Liver (tissue), 9 donors: ENCODE results near the gene COL23A1. TPM values are rescaled to one million over a fixed set of nuclear protein-coding genes. Genes with fewer than 3 reads are reported as not detected.

Experiments
- DNase-seq: peaks from one replicate; pipeline ENCODE4 v3.0.0-alpha.2; 2017; ENCODE audit warnings: low spot score
- H3K27ac ChIP-seq, 2 donors: one replicate each; pipeline ENCODE4 v1.7.0; 2013; ENCODE audit warnings: inconsistent platforms in 2 of 2, low read length in 2 of 2, control low read depth in 1 of 2, low read depth in 1 of 2, mild to moderate bottlenecking in 1 of 2
- H3K27me3 ChIP-seq, 4 donors: one replicate each; pipeline versions ENCODE4 v1.6.1 to v1.7.0; 2013; ENCODE audit warnings: low read length in 3 of 4, inconsistent platforms in 1 of 4, mild to moderate bottlenecking in 1 of 4, moderate library complexity in 1 of 4; ENCODE audit not compliant: control insufficient read depth in 4 of 4, insufficient read depth in 4 of 4
- H3K36me3 ChIP-seq, 4 donors: one replicate each; pipeline versions ENCODE4 v1.6.1 to v1.7.0; 2013; ENCODE audit warnings: low read length in 3 of 4, mild to moderate bottlenecking in 3 of 4, low read depth in 1 of 4, moderate library complexity in 1 of 4; ENCODE audit not compliant: control insufficient read depth in 4 of 4, insufficient read depth in 3 of 4
- H3K4me1 ChIP-seq, 4 donors: one replicate each; pipeline versions ENCODE4 v1.6.1 to v1.7.0; 2013; ENCODE audit warnings: low read length in 3 of 4, mild to moderate bottlenecking in 3 of 4, moderate library complexity in 1 of 4; ENCODE audit not compliant: control insufficient read depth in 4 of 4, insufficient read depth in 4 of 4
- H3K4me3 ChIP-seq, 3 donors: one replicate each; pipeline versions ENCODE4 v1.6.1 to v1.7.0; 2013; ENCODE audit warnings: low read length in 3 of 3, control low read depth in 1 of 3, low read depth in 1 of 3, mild to moderate bottlenecking in 1 of 3
- H3K9ac ChIP-seq, 2 donors: one replicate each; pipeline ENCODE4 v1.7.0; 2013; ENCODE audit warnings: low read length in 2 of 2, mild to moderate bottlenecking in 2 of 2, moderate library complexity in 2 of 2, control low read depth in 1 of 2, low read depth in 1 of 2
- H3K9me3 ChIP-seq, 4 donors: one replicate each; pipeline versions ENCODE4 v1.6.1 to v1.7.0; 2013; ENCODE audit warnings: low read length in 3 of 4; ENCODE audit not compliant: control insufficient read depth in 4 of 4
- ATF3 ChIP-seq: IDR thresholded peaks from 2 replicates; pipeline ENCODE4 v1.6.1; 2016; ENCODE audit warnings: antibody characterized with exemption
- CTCF ChIP-seq: fragments of 150-350 bp; IDR thresholded peaks from 2 replicates; pipeline ENCODE4 v1.5.1; 2017; ENCODE audit warnings: improper control_type of control experiment, low read depth, low read length; ENCODE audit not compliant: missing input control
- EGR1 ChIP-seq, 2 donors: IDR thresholded peaks; 2 replicates each; pipeline ENCODE4 v1.6.1; 2016 to 2018; ENCODE audit warnings: antibody characterized with exemption in 2 of 2, low read depth in 2 of 2
- FOXA1 ChIP-seq: IDR thresholded peaks from 2 replicates; pipeline ENCODE4 v1.6.1; 2016; ENCODE audit warnings: antibody characterized with exemption
- FOXA2 ChIP-seq: IDR thresholded peaks from 2 replicates; pipeline ENCODE4 v1.6.1; 2016; ENCODE audit warnings: antibody characterized with exemption
- GABPA ChIP-seq, 2 donors: IDR thresholded peaks in 1 of 2; conservative IDR thresholded peaks in 1 of 2; 2 replicates each; pipeline ENCODE4 v1.6.1; 2016; ENCODE audit warnings: antibody characterized with exemption in 2 of 2, mild to moderate bottlenecking in 1 of 2, moderate library complexity in 1 of 2
- HNF4A ChIP-seq, 2 donors: conservative IDR thresholded peaks; 2 replicates each; pipeline ENCODE4 v1.6.1; 2016; ENCODE audit warnings: antibody characterized with exemption in 2 of 2, mild to moderate bottlenecking in 2 of 2
- HNF4G ChIP-seq: IDR thresholded peaks from 2 replicates; pipeline ENCODE4 v1.6.1; 2016; ENCODE audit warnings: antibody characterized with exemption
- JUND ChIP-seq, 2 donors: IDR thresholded peaks; 2 replicates each; pipeline ENCODE4 v1.6.1; 2016; ENCODE audit warnings: antibody characterized with exemption in 2 of 2
- MAX ChIP-seq: IDR thresholded peaks from 2 replicates; pipeline ENCODE4 v1.6.1; 2016; ENCODE audit warnings: antibody characterized with exemption
- NR2F2 ChIP-seq: IDR thresholded peaks from 2 replicates; pipeline ENCODE4 v1.6.1; 2016; ENCODE audit warnings: antibody characterized with exemption
- RAD21 ChIP-seq, 2 donors: IDR thresholded peaks; 2 replicates each; pipeline ENCODE4 v1.6.1; 2016; ENCODE audit warnings: antibody characterized with exemption in 2 of 2, mild to moderate bottlenecking in 2 of 2
- REST ChIP-seq: IDR thresholded peaks from 2 replicates; pipeline ENCODE4 v1.6.1; 2016; ENCODE audit warnings: antibody characterized with exemption, mild to moderate bottlenecking
- RXRA ChIP-seq, 2 donors: IDR thresholded peaks; 2 replicates each; pipeline ENCODE4 v1.6.1; 2017 to 2018; ENCODE audit warnings: antibody characterized with exemption in 2 of 2, mild to moderate bottlenecking in 1 of 2
- SP1 ChIP-seq: IDR thresholded peaks from 2 replicates; pipeline ENCODE4 v1.6.1; 2018; ENCODE audit warnings: antibody characterized with exemption, mild to moderate bottlenecking
- TAF1 ChIP-seq: conservative IDR thresholded peaks from 2 replicates; pipeline ENCODE4 v1.6.1; 2016; ENCODE audit warnings: antibody characterized with exemption, mild to moderate bottlenecking
- YY1 ChIP-seq: IDR thresholded peaks from 2 replicates; pipeline ENCODE4 v1.6.1; 2016; ENCODE audit warnings: antibody characterized with exemption, mild to moderate bottlenecking
- ZBTB33 ChIP-seq: IDR thresholded peaks from 2 replicates; pipeline ENCODE4 v1.6.1; 2016; ENCODE audit warnings: antibody characterized with exemption
- WGBS: extraction: QIAGEN DNeasy Blood & Tissue Kit; methylation state at CpG from one replicate; pipeline ENCODE4 v1.1.7; 2013; 5-methylcytosine and 5-hydroxymethylcytosine counted together
- polyA plus RNA-seq, 2 donors: library from polyadenylated mRNA; stranded (reverse) in 1 of 2; unstranded in 1 of 2; fragments of 200-250 nt in 1 of 2; fragments of >200 nt in 1 of 2; fragmentation: Nextera tagmentation in 1 of 2; extraction: Ambion mirVana in 1 of 2; gene quantifications; one replicate each; pipeline versions ENCODE4 v1.2.1 to v1.2.3, GENCODE V29; 2013 to 2015
- total RNA-seq, 2 donors: library from RNA; depleted of rRNA; stranded (reverse); fragments of >200 nt; gene quantifications; one replicate each; pipeline ENCODE4 v1.2.3, GENCODE V29; 2014
- donor health status: healthy.
- donor health status: healthy.
- donor health status: healthy.
- donor health status: healthy.
- donor health status: healthy.

Gene COL23A1
- total and polyA plus RNA-seq, 4 donors = 0.08 to 1.4 (median 0.27) TPM

GRCh38 chr5:178622679-178623247 lies 32.6 kb upstream of the COL23A1 start (continued):
- TF ChIP-seq REST = no peak

- H3K36me3 ChIP-seq = peaks cover 10 to 78% (median 78%) of the 10 kb centered on the region in 4 donors
- 70% methylated on average over 1 of the region's 1 CpG for WGBS
- peaks cover 1 to 8% (median 6%) of the 10 kb centered on the region in 4 donors for H3K4me1 ChIP-seq
- no peaks in the 10 kb centered on the region for H3K9me3 ChIP-seq
- no peaks in the 10 kb centered on the region for H3K27me3 ChIP-seq
- DNase-seq = no peak
- no peak overlapping the region for H3K27ac ChIP-seq
- no peak overlapping the region for H3K9ac ChIP-seq
- TF ChIP-seq MAX = no peak
- TF ChIP-seq ZBTB33 = no peak
- TF ChIP-seq REST = no peak
- TF ChIP-seq EGR1 (IDR thresholded peaks at IDR 0.05; ENCODE audit: low read depth in 2 of 2) = no peak
- no peak for TF ChIP-seq GABPA (IDR thresholded peaks at IDR 0.05 in 1 of 2, conservative IDR thresholded peaks at IDR 0.05 in 1 of 2)
- no peak for TF ChIP-seq SP1
- TF ChIP-seq RAD21 (IDR thresholded peaks at IDR 0.05) = no peak
- TF ChIP-seq YY1 = no peak
- TF ChIP-seq ATF3 = no peak
- TF ChIP-seq FOXA1 = no peak
- no peak for TF ChIP-seq NR2F2
- no peak for TF ChIP-seq HNF4A (conservative IDR thresholded peaks at IDR 0.05)
- TF ChIP-seq RXRA (IDR thresholded peaks at IDR 0.05) = no peak
- no peak for TF ChIP-seq FOXA2
- no peak for TF ChIP-seq CTCF
- TF ChIP-seq JUND (IDR thresholded peaks at IDR 0.05) = no peak
- TF ChIP-seq TAF1 = no peak
- no peak for TF ChIP-seq HNF4G
- H3K4me3 ChIP-seq = no peak overlapping the region
Observed at GRCh38 chr5:178619390-178619789, 29.2 kb upstream of the COL23A1 start.
